ENCODE data around the gene IRX6.

The IRX6 gene

DNA sequence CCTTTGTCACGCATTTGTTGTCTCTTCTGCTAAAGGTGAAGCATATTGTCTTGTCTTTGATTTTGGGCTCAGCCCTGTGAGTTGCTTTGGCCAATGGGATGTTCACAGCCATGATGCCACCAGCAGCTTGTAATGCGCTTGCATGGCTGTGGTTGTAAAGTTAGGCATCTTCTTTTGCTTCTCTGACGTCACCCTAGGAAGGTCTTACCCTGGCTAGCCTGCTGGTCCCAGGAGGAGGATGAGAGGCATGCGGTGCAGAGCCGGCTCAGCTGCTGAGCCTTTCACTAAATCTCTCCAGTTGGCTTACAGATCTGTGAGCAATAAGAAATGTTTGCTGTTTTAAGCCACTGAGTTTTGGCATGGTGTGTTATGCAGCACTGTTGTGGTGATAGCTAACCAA lies 40.8 kb downstream of the IRX6 start:
- in situ Hi-C loops (cut with MboI; ENCODE audit: low sequenced_read_pairs) = no loop called here

DNA sequence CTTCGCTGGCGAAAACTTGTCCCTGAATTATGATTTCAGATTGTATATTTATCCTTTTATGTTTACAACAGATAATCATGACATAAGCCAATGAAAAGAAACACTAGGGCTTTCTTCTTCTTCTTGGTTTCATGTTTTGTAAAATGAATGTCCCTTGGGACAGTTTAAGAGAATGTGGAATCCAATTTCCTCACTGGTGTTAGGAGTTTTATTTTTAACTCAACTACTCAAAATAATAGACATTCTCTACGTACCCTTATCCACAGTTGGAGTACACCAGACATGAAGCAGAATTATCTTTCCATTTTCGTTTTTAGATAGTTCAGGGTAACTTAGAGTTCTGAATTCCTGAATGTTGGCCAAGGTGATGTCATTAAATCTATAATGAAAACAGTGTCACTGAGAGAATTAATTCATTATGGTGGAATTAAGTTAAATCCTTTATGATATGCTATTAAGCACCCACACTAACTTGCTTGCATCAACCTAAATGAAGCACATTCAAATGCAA lies 43.4 kb downstream of the IRX6 start:
- in situ Hi-C loops (cut with MboI; ENCODE audit: low sequenced_read_pairs) = no loop called here

DNA sequence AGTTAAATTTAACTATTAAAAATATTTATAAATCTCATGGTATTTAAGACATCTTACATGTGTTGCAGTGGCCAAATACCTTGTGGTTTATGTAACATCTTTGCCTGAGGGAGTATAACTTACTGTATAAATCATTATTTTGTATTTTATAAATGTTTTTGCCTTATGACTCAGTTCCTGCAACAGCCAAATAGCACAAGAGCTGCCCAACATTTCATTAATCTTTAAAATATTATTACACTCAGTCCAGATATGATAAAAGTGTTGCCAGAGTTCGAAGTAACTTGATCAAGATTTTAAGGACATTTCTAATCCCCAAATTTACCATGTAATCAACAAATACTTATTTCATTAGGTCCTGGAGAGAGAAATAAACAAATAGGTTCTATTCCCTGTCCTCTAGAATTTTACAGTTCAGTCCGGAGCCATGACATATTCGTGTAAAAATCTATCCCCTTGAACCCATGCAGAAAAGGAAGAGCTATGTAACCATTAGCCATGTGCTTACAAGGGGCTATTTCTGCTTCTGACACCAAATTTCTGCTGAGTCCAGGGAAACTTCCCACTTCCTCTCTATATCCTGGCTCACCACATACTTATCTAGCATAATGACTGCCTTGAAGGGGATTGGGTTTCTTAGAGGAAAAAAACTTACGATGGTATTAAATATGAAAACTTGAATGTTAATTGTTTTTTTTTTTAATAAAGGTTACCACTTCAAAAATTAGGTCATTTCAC lies 44.0 kb downstream of the IRX6 start:
- in situ Hi-C loops (cut with MboI; ENCODE audit: low sequenced_read_pairs) = no loop called here

DNA sequence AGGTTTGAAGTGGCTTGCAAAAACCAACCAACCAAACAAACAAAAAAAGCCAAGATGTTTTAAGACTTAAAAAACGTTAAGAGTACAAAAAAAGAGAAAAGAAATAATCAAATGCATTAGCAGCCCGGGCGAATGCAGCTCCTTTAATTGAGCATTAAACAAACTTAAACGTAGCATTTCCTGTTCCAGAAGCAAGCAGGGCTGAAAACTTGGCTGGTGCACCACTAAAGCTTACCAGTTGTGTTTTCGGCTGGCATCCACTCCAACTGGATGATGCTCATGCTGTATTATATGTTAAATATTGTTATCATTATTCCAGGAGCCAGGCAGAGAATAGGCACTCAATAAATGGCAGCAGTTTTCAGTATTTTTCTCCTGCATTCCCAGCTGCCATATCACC lies 45.1 kb downstream of the IRX6 start:
- in situ Hi-C loops (cut with MboI; ENCODE audit: low sequenced_read_pairs) = no loop called here

DNA sequence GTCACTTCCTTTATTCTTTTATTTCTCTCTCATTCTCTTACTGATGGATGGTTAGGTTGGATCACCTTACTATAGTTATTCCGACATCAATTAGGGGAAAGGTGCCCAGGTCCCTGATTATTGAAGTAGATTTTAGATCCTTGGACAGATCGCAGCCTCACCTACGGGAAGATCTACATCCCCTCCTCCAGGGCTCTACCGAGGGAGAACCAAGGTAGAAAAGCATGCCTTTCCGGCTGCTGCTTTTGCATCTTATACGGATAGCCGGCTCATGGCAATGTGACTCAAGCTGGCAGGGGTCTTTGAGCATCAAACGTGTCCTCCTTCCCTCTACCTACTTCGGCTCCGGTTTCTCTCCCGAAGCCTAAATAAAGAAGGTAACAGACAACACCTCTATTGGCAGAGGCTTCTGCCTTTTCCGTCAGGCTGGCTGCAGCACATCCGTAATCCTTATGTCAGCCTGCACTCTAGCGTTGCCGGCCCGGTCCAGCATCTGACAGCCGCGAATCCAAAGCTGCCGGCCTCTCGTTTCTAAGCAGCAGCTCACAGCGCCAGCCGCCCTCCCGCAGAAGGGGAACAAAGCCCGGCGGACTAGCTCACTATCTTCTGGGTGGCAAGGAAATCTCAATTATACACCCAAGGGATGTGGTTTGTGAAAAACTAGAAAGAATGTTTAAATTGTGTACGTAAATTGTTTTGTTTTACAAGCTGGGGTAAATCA lies 46.9 kb downstream of the IRX6 start:
- in situ Hi-C loops (cut with MboI; ENCODE audit: low sequenced_read_pairs) = no loop called here

DNA sequence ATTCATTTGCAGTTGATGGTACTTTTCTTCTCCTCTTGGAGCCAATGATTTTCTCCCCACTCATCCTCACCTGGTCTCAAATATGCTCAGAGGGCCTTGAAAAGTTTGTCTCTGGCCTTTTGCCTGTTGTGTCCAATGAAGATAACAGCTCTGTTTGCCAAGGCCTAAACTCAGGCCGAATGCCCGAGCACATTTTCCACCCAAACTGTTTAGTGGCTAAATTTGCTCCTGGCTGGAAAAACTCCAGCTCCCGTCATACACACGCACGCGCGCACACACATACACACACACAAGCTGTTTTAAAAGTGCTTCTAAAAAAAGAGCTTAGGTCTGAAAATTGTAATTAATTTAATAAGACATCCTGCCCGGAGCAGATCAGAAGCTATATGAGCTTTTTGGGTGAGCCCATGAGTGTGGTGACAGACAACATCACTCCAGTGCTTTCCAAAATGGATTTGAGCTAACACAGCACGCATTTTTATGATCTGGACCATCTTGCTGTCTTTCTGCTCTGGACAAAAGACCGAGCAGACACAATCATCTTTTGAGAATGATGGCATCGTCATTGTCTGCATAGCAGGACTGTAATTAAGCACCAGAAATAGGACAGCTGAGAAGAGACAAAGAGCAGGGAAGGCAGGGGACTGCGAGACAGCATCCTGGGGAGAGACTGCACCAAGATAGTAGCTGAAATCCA lies 48.9 kb downstream of the IRX6 start:
- in situ Hi-C loops (cut with MboI; ENCODE audit: low sequenced_read_pairs) = no loop called here

DNA sequence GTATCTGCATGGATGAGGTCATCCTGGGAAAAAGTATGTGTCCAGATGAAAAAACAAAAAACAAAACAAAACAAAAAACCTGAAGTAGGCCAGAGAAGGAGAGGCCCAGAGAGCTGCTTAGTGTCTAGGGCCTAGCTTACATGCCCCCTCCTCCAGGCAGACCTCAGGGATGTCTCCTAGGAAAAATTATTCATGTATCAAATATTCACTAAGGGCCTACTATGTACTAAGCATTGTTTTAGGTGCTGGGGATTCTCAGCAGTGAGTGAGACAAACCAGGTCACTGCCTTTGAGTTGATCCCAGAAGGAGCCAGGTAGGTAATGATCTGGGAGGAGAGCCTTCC lies 49.5 kb downstream of the IRX6 start:
- in situ Hi-C loops (cut with MboI; ENCODE audit: low sequenced_read_pairs) = no loop called here

DNA sequence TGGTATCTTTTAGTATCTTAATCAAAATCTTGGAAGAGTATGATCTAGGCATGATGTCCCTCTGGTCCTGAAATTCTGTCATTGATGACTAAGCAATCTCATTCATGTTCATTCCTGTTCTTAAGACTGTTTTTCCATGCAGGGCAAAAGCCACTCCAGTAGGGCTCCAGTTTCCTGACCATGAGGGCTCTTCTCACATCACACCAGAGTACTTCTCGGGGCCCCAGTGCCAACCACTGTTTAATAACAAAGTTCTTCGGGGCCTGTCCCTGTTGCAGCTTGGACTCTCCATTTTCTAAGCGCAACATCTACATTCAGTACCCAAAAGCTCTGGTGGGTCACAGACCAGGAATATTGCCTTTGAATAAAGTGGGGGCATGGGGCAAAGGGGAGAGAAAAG lies 52.0 kb downstream of the IRX6 start:
- in situ Hi-C loops (cut with MboI; ENCODE audit: low sequenced_read_pairs) = no loop called here

DNA sequence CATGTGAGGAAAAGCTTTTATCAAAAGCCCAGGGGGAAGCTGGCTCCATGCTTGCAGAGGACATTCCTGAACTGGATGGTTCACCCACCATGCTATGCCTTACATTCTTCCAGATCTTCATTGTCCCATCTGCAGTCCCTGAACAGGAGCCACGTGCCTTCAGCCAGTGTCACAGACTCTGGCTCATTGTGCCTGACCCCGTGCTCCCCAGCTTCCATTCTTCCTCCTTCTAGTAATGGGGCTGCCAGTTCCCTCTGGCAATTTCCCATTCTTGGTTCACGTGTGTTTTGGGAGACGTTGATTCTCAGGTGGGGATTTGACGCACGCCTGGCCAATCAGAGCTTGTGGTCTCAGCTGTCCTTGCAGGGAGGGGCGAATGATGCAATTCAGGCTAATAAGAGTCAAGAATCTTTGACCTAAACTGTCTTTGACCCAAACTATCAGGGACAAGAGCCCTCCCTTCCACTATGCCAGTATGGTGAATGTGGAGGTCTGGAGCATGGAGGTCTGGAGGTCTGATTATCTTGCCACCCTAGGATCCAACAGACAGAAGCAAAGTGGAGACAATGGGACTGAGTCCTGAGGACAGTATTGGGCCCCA lies 52.7 kb downstream of the IRX6 start:
- in situ Hi-C loops (cut with MboI; ENCODE audit: low sequenced_read_pairs) = no loop called here

DNA sequence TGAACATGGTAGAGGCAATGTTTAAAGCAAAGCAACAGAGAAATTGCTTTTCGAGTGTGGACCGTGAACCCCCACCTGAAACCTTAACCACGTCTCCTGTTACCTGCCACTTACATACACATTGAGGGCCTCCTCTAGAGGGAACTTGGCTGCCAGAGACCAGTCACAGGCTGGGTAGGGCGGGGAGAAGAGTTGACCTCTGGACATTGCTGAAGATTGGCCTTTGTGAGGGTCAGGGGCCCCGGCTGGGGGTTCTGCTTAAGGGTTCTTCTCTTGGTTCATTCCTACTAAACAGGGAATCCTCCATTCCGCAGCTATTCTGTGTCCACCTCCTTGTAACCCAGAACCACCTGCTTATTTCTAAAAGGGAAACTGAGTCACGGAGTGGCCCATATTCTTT lies 53.8 kb downstream of the IRX6 start:
- in situ Hi-C loops (cut with MboI; ENCODE audit: low sequenced_read_pairs) = no loop called here

DNA sequence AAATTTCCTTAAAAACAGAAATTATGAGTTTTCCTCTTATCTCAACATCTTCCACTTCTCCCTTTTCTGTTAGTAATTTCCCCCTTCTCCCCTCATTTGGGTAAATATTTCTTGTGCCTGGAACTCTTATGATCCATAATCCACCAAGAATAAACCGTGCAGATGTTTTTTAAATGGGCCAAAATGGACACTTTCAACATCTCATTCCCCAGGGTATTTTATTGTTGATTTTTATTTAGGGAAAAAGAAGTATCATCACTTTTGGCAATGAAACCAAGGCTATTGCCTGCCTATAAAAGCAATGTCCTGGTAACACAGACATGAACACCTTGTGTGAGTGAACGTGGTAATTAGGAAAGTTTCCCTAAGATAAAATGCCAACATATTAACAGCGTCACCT lies 54.6 kb downstream of the IRX6 start:
- in situ Hi-C loops (cut with MboI; ENCODE audit: low sequenced_read_pairs) = no loop called here

DNA sequence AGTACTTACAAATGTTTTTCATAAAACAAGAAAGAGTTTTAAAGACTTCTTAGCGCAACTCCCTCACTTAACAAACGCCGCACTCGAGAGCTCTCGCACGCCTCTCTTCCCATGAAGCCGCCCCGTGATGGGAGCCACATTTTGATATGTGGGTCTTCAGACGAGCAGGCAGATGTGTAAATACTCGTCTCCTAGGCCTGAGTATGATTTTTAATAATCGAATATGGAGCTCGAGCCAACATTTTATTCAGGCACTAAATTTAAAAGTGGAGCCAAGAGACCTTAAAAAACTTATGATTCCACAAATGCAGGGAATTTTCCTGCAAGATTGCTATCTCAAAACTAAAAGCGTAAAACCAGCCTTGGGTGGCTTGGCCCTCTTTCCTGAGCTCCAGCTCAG lies 55.4 kb downstream of the IRX6 start:
- in situ Hi-C loops (cut with MboI; ENCODE audit: low sequenced_read_pairs) = no loop called here

DNA sequence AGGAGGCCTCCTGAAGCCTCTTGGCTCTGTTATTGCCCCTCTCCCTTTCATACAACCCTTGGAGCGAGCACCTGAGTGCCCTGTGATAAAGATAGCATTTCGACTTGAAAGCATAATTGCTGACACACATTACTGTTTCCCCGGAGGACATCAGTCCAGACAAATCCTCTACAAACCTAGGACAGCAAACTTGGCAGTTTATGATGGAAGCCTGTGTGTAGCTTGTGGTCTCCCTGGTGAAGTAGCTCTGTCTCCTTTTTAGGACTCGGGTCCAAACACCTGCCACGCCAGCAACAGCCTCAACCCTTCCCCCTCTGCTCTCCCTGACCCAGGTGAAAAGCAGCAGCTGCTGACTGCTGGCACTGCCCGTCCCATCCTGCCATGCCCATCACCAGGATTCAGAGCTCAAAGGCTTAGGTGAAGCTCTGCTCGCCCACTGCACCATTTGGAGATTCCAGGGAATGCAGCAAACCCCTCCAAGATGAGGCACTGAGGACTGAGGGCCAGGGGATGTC lies 55.9 kb downstream of the IRX6 start:
- in situ Hi-C loops (cut with MboI; ENCODE audit: low sequenced_read_pairs) = no loop called here

Data from hTERT RPE-1 (cell line).